ENCODE results near the gene TPST2.
A peak's percentile ranks its signal among the peaks of the same experiment; 100 is the strongest.

Gene TPST2

DNA sequence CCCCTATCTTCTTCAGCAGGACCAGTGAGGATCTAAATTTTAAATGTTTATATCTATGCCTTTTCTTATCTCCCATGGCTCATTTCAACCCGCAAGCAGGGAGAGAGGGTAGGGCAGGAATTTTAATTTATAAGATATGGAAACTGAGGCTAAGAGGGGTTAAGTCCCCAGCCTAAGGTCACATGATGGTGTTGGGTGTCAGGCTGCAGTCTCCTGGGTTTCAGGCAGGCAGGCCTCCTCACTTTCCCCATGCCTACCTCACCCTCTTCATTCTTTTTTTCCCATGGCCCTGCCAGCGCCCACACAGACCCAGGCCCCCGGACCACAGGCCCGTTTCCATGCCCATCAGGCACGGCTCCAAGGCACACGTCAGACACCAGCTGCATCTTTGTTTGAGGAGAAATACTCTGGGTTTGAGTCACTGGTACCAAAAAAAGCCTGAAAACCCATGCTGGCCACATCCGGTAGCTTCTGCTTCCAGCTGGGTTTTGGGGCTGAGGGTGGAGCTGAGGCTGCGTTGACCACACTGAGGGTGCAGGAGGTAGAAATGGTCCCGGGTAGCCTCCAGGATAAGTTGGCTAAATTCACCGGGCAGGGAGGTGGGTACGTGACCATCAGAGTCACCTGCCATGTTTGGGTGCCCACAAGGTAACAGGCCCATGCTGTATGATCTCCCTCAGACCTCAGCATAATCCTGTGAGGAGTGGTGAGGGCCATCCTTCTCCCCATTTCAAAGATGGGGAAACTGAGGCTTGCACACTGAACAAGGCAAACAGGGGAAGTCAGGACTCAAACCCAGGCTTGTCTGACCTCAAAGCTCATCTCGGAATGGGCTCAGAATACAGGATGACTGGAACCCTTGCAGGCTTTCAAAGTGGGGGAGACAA lies 20.4 kb upstream of the TPST2 start:
- DNase-seq: peak in 2 of 5 experiments; percentile 30 to 89

DNA sequence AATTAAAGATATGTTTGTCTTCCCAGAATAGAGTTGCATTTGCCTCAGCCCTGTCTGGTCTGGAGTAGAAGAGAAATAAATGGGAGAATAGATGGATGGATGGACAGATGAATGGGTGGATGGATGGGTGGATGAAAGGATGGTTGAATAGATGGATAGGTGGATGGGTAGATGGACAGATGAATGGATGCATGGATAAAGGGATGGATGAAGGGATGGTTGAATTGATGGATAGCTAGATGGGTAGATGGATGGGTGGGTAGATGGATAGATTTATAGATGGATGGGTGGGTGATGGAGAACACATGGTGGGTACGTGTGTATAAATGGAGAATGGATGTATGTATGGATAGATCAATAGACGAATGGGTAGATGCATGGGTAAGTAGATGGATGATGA lies 19.4 kb upstream of the TPST2 start:
- no peak for DNase-seq

DNA sequence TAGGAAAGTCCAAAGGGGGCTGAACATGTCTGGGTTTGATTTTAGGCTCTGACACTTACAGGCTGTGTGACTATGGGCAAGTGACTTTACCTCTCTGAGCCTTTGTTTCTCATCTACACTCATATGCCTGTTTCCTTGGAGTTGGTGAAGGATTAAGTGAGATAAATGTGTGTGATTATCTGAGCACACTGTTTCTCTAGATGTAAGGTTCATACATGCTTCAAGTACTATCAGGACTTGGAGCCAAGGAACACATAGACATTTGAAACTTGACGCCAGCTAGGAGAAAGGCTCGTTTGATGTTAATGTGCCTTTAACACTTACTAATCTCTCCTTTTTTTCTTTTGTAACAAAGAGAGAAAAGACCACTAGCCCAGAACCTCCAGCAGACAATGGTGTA lies 18.2 kb upstream of the TPST2 start:
- DNase-seq: no peak

DNA sequence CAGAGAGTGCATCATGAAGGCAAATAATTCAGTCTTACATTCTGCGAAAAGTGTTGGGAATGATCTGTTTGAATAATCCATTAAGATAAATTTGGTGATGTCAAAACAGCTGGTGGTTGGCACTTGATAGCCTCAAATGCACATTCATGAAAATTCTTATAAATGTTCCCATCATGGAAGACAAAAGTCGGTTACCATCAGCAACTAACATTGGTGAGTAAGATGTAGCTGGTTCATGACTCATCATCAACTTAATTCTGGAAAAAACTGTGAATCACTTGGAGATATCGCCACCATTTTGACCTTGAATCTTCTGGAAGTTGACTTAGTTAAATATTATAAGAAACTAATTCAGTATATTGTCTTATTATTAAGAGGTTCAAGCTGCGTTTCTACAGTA lies 16.7 kb upstream of the TPST2 start:
- no peak for DNase-seq

DNA sequence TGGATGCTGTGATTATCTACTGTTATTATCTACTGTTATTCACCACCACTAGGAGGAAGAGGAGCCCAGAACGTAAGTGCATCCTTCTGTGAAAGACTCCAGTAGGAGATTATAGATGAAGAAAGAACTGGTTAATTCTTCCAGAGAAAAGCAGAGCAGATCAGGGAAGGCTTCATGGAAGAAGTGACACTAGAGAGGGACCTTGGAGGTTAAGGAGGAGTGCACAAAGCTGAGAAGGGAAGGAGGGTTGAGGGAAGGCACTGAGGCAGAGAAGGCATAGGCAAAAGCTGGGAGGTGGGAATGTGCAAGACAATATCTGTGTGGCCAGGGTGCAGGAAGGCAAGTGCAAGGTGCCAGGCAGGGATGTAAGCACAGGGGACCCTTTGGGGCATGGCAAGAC lies 14.4 kb upstream of the TPST2 start:
- DNase-seq: no peak

DNA sequence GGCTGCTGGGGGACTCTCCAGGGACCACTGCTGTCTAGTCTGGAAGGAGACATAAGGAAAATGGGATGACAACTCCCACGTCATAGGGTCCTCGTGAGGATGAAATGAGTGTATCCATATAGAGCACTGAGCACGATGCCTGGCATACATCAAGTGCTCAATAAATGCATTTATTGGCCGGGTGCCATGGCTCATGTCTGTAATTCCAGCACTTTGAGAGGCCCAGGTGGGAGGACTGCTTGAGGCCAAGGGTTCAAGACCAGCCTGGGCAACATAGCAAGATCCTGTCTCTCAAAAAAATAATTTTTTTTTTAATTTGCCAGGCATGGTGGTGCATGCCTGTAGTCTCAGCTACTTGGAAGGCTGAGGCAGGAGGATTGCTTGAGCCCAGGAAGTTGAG lies 12.2 kb upstream of the TPST2 start:
- no peak for DNase-seq

DNA sequence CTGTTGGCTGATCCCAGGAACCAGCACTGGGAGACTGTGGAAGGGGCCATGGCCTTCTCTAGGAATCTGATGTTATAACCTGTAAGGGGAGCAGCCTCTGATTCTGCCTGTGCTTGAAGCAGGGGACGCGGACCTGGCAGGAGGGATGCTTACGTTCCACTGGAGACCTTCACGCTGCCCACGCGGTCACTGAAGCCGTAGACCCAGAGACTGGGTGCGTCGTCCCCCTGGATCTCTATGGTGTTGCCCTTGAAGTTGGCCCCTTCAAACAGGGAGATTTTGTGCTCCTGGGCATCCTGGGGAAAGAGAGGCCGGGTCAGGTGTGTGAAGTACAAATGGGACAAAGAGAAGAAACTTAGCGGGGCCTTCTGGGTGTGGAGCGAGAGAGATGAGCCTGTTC lies 11.8 kb upstream of the TPST2 start:
- DNase-seq: no peak

DNA sequence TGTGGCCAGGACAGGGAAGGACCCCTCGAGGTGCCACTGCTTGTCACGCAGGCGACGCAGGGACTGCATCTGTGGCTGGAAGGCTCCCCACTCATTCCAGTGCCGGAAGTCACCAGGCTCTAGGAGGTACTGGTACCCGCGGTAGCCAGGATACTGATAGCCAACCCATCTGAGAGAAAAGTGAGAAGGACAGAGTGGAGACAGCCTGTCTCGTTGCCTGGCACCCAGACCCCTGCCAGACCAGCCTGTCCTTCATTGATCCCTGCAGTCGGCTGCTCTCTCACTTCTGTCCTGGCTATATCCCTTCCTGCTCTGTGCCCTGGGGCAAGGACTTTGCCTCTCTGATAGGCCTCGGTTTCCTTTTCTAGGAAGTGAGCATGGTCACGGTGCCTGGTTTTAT lies 9.6 kb upstream of the TPST2 start:
- DNase-seq: no peak

DNA sequence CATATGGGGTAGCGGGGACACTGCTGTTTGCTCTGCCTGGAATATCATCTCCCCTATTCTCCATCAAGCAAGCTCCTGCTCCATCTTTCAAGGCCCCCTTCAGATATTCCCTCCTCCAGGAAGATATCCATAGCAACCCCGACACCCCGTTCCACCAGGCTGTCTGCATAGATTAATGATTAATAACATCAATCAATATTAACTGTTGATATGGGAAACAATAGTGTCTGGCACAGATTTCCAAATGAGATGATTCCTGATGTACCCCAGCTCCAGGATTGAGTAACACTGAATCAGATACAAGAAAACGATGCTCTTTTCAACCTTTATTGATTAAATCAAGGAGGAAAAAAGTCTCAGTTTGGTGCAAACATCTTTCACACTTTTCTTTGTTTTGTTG lies 7.5 kb upstream of the TPST2 start:
- DNase-seq: no peak

DNA sequence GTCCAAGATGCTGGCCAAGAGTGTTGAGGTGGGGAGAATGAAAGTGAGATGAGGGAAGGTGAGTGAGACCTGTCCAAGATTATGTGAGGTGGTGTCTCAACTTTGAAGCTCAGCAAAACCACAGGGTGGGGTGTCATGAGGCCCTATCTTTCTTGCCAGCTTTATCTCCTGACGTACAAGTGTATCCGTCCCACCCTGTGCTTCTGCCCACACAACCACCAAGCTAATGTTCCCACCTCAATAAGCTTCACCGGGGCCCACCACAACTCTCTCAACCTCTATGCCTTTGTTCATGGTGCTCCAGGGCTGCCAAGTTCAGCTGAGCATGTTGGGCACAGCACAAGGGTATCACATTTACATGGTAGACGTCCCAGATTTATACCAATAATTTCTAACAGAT lies 7.1 kb upstream of the TPST2 start:
- peak in 1 of 5 experiments; percentile 77 for DNase-seq

DNA sequence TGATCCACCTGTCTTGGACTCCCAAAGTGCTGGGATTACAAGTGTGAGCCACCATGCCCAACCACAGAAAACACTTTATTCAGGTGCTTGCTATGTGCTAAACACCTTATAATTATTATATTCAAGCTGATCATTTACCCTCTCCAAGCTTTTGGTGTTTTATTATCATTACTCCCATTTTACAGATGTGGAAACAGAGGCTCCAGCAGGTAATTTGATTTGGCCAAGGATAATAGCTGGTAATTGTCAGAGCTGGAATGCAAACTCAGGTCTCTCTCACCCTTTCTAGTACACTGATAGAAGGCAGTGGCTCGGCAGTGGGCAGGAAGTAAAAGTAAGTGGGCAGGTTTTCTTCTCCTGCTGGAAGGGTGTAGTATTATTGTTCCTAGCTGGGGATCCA lies 3.8 kb upstream of the TPST2 start:
- no peak for DNase-seq

DNA sequence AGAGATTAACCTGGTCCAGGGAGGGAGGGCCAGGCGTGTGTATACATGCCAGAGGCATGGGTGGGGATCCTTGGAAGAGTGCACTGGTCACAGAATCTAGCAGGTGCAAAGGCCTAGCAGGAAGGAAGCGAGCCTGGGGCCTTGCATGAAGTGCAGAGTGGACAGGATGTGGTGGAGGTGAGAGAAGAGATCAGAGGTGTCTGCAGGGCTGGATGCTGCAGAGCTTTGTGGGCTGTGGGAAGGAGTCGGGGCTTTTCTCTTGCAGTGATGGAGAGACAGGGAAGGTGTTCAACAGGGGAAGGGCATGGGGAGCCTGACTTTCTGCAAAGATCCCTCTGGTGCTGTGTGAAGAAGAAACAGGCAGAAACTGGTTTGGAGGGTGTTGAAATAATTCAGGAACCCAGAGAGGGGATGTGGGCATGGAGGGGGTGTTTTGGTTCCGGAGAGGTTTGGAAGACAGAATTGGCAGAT lies 2.5 kb upstream of the TPST2 start:
- DNase-seq: peak in 3 of 5 experiments; percentile 11 to 86 (median 79)

DNA sequence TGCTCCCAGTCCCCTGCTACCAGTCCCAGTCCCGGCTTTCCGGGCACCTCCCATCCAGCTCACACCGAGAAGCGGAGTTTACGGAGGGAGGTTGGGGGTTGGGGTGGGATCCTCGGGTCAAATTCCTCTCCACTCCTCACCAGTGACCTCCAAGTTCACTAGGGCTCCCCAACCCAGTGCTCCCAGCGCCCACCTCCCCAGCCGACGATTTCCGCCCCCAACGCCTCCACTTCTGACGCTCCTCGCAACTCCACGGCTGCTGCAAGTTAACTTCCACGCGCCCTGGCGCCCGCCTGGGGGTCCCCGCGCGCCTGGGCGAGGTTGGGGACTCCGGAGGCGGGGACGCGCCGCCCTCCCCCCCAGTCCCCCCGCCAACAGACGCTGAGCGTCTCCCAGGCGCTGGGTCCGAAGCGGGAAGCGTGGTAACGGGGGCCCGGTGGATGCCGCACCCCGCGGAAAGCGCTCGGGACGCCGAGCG lies 526 bp downstream of the TPST2 start:
- peak in 3 of 5 experiments; percentile 10 to 40 (median 25) for DNase-seq

DNA sequence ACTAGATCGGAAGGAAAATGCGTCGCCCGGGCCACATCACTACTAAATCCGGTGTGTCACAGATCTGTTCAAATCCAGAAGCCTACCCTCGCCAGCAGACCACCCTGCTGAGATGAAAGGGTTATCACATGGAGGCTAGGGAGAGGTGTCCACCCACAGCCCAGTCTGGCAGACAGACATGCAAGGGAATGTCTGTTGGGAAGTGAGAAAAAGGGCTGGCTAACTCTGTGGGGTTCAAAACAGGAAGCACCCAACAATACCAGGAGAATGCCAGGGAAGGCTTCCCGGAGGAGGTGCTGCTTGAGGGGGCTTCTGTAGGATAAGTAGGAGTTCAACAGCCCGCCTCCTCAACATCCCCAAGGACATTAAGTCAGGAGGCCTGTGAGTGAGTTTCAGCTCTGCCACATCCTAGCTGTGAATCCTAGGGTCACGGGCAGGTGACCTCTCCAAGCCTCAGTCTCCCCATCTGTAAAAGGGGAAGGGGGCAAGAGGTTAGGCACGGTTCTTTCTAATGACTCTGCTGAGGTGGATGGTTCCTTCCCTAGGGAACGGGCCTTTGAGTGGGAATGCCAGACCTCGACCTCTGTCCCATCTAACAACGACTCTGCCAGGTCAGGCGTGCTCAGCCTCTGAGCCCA lies 1.1 kb downstream of the TPST2 start:
- no peak for DNase-seq

DNA sequence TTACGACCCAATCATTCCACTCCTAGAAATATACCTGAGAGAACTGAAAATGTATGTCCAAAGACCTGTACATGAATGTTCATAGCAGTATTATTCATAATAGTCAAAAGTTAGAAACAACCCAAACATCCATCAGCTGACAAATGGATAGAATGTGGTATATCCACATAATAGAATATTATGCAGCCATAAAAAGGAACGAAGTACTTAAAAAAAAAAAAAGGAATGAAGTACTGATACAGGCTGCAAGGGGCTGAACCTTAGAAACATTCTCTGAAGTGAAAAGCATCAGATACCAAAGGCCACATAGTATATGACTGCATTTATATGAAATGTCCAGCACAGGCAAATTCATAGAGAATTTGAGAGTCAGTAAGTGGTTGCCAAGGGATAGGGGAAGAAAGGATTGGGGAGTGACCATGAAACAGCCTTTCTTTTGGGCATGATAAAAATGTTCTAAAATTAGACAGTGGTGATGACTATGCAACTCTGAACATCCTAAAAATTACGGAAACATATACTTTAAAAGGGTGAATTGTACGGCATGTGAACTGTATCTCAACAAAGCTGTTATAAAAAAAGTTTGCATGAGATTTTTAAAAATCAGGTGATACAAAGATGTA lies 1.8 kb downstream of the TPST2 start:
- no peak for DNase-seq

DNA sequence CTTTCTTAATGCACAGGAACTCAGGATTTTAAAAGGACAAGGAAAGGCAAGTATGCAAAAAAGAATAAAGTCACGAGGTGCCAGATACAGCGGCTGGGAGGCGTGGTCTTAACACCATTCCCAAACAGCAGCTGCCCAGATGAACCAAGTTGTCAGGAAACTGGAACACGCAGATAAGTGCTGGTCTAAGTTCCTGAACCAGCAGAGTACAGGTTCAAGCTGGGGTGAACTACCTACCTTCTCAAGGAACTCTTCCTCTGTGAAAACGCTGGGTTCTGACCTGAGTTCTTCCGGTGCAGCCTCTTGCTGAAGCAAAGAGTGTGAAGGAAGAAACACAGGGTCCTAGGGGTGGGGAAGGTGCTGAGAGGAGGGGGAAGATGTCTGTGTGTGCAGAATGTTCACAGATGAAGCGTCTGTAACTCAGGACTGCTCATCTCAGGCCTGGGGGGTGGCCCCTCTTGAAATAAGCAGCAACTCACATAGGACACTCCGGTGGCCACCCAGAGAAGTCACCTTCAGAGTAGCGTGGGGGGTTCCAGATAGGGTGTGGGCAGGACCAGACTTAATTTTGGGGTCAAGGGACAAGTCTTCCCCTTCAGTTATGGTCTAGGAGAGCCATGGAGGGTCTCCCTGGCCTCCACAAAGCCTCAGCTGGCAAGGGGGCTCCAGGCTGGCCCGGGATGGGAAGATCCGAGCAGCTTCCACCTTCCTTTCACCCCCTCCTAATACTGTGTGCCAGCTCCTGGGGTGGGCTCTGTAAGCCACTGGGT lies 3.2 kb downstream of the TPST2 start:
- DNase-seq: peak in 1 of 5 experiments; percentile 30

DNA sequence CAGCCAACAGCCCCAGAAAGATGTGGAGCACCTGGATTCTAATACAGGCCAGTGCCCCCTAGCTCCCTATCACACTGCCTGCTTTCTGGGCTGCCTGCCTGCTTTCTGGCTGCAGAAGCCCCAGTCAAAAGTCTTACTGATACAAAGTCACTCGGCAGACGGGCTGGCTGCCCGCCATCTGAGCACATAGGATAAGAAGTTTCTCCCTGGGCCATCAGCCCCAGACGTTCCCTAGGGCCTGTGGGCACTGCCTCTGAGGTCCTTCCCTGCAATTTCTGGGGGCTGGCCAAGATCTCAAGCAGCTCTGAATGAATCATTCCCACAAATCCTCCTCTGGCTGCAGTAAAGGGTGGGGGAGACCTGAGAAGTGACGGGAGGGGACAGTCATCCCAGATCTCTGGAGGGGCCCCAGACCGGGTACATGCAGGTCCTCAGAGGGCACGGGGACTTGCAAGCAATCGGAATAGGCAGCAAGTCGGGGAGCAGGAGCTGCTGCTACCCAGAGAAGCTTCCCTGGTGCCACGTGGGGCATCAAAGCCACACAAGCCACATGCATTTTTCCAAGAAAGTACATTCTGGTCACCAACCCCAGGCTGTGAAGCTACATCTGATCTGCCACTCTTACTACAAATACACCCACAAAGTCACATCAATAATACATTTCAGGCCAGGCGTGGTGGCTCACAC lies 4.7 kb downstream of the TPST2 start:
- no peak for DNase-seq

DNA sequence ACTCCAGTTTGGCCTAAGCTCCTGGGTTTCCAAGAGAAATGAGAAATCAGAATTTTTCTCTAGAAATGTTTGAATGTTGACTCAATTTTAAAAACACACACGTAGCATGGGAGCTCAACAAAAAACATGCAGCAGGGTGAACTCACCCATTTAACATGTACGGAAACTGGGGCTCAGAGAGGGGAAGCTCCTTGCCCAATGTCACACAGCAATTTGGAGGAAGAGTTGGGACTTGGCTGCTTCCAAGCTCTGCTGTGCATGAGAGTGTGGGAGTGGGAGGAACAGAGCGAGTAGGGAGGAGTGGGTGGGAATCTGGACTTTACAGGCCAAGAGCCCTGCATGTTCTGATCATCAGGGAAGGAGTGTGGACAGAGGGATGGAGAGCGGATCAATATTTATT lies 5.9 kb downstream of the TPST2 start:
- DNase-seq: no peak

DNA sequence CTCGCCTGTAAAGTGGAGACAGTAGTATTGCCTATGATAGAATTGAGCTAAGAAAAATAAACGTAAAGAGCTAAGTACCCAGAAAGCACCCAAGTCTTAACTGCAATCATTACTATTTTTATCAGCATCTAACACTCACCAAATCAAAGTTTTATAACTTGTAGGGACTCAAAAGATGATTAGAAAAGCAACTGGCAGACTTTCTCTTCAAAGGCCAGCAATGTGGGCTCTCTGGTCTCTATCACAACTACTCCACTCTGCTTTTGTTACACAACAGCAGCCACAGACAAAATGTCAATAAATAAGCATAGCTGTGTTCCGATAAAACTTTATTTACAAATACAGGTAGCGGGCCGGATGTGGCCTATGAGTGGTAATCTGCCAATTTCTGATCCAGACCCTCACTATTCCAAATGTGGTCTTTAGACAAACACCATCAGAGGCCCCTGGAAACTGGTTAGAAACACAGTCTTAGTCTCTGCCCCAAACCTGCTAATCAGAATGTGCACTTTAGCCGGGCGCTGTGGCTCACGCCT lies 8.2 kb downstream of the TPST2 start:
- no peak for DNase-seq

DNA sequence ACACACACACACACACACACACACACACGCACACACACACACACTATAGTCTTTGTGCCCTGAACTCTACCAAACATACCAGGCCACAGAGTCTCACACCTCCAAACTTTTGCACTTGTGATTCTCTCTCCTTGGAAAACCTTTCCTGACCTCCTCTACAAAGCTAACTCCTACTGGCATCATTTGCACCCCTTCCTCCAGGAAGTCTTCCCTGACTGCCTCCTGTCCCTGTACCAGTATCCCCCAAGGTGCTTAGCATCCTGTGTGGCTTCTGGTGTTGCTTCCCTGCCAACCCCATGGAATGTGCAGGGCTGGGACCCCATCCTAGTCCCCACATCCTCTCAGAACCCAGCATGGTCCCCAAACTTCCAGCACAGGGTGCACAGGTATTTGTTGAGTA lies 8.9 kb downstream of the TPST2 start:
- DNase-seq: no peak

DNA sequence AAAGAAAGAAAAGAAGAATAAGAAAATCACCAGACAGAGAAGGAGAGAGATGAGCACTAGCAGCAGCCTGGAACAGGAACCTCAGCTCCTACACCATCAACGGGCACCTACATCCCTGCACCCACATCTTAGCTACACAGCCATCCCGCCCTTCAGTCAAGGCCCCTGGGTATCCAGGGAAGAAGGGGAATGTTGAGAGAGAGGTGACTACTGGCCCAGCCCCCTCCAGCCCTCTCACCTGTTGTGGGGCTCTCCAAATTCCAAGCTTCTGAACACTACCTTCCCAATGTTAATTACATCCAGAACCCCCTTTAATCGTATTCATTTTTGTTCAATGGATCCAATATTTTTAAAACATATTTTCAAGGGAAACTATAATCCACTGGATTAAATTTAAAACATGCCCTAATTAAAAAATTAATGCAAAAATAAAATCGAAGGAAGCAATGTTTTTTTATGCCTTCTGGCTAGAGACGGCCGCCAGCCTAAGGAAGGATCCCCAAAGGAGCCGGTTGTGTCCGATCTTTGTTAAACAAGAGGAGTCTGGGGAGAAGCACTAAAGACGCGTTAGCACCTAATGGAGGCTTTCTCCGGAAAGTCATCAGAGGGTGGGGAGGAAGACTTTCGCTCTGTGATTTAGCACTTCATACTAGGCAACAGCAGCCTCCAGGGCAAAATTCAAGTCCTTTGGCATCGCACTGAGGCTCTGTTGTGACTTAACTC lies 9.5 kb downstream of the TPST2 start:
- no peak for DNase-seq

Data from T-helper 2 cell (primary cell).